Thoracic aorta (tissue), 2 donors: ENCODE results near the gene AKR1E2. TPM values are rescaled to one million over a fixed set of nuclear protein-coding genes. Genes with fewer than 3 reads are reported as not detected.
"Not testable (repeated sequence)": the region's sequence is repeated elsewhere in the genome, so short reads cannot be mapped to it uniquely, and the experiment has no call there.

Experiments used
- ATAC-seq: fragments of 150-250 bp; one replicate; pipeline ENCODE4 v1.8.0; 2017; ENCODE audit warnings: low read depth; ENCODE audit not compliant: insufficient number of reproducible peaks, low FRiP score
- DNase-seq: peaks from one replicate; pipeline ENCODE4 v3.0.0-alpha.2; 2020; ENCODE audit warnings: low spot score
- H3K27ac ChIP-seq, 2 donors: fragments of 200-600 bp; sonication (generic); 1 replicate in 1 of 2; 2 replicates in 1 of 2; pipeline ENCODE4 v1.5.1; 2016; ENCODE audit warnings: mild to moderate bottlenecking in 2 of 2, moderate library complexity in 2 of 2
- H3K27me3 ChIP-seq: fragments of 200-600 bp; sonication (generic); replicated peaks from 2 replicates; pipeline ENCODE4 v1.6.0; 2016; ENCODE audit warnings: mild to moderate bottlenecking; ENCODE audit not compliant: insufficient read depth
- H3K36me3 ChIP-seq: fragments of 200-600 bp; sonication (generic); one replicate; pipeline ENCODE4 v1.5.1; 2016
- H3K4me1 ChIP-seq, 2 donors: fragments of 200-600 bp; sonication (generic); 1 replicate in 1 of 2; 2 replicates in 1 of 2; pipeline versions ENCODE4 v1.5.1 to v1.6.0; 2016; ENCODE audit warnings: low read depth in 2 of 2, mild to moderate bottlenecking in 1 of 2; ENCODE audit not compliant: control insufficient read depth in 1 of 2
- H3K4me3 ChIP-seq: fragments of 200-600 bp; sonication (generic); 2 replicates; pipeline ENCODE4 v1.5.1; 2016; ENCODE audit warnings: mild to moderate bottlenecking
- H3K9me3 ChIP-seq: fragments of 200-600 bp; sonication (generic); 2 replicates; pipeline ENCODE4 v1.5.1; 2016
- total RNA-seq, 2 donors: library from RNA; depleted of rRNA; stranded (reverse); fragments of >200 nt; gene quantifications; one replicate each; pipeline versions ENCODE4 v1.1.0 to v1.2.3, GENCODE V29; 2016
- TF ChIP-seq, protein P1 (sequence below): fragments of 200-600 bp; sonication (generic); IDR thresholded peaks from one replicate; pipeline ENCODE4 v1.5.1; 2019; ENCODE audit warnings: antibody characterized with exemption

Gene AKR1E2
- total RNA-seq, 2 donors from 2014 or later, result 11.1 to 17.6 TPM

DNA sequence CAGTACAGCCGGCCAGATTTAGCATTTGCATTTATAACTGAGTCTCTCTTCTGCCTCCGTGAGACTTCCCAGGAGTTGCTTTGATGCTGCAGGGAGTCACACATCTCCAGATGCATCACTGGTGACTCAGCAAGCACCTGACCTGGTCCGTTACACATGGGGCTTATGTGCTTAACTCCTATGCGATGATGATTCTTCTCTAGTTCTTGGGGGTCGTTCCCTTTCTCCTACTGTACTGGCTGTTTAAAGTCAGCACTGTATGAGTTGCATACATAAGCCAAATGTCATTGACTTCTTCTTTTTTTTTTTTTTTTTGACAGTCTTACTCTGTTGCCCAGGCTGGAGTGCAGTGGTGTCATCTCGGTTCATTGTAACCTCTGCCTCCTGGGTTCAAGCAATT lies 13.0 kb upstream of the AKR1E2 start:
- Histone ChIP-seq H3K9me3 (no peaks in the 10 kb centered on the region), H3K36me3 (no peaks in the 10 kb centered on the region), H3K4me1 (no peaks in the 10 kb centered on the region), H3K4me3 (no peak overlapping the region), H3K27ac (no peak overlapping the region), H3K27me3 (no peaks in the 10 kb centered on the region)
- ATAC-seq (no peak), DNase-seq (no peak)
- TF ChIP-seq, protein P1, sequence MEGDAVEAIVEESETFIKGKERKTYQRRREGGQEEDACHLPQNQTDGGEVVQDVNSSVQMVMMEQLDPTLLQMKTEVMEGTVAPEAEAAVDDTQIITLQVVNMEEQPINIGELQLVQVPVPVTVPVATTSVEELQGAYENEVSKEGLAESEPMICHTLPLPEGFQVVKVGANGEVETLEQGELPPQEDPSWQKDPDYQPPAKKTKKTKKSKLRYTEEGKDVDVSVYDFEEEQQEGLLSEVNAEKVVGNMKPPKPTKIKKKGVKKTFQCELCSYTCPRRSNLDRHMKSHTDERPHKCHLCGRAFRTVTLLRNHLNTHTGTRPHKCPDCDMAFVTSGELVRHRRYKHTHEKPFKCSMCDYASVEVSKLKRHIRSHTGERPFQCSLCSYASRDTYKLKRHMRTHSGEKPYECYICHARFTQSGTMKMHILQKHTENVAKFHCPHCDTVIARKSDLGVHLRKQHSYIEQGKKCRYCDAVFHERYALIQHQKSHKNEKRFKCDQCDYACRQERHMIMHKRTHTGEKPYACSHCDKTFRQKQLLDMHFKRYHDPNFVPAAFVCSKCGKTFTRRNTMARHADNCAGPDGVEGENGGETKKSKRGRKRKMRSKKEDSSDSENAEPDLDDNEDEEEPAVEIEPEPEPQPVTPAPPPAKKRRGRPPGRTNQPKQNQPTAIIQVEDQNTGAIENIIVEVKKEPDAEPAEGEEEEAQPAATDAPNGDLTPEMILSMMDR, result no peak

GRCh38 chr10:4813496-4813895 lies 12.5 kb upstream of the AKR1E2 start:
- Histone ChIP-seq H3K4me3 (no peak overlapping the region), H3K27ac (no peak overlapping the region), H3K36me3 (no peaks in the 10 kb centered on the region), H3K9me3 (no peaks in the 10 kb centered on the region), H3K27me3 (no peaks in the 10 kb centered on the region), H3K4me1 (no peaks in the 10 kb centered on the region)
- TF ChIP-seq, protein P1, result no peak
- ATAC-seq, result no peak
- no peak for DNase-seq

GRCh38 chr10:4815646-4816180 lies 10.3 kb upstream of the AKR1E2 start:
- H3K36me3 ChIP-seq, DNase-seq, H3K27me3 ChIP-seq, H3K4me1 ChIP-seq, H3K27ac ChIP-seq, H3K9me3 ChIP-seq, ATAC-seq, H3K4me3 ChIP-seq: not testable (repeated sequence)
- TF ChIP-seq, protein P1, result peak; percentile 71

DNA sequence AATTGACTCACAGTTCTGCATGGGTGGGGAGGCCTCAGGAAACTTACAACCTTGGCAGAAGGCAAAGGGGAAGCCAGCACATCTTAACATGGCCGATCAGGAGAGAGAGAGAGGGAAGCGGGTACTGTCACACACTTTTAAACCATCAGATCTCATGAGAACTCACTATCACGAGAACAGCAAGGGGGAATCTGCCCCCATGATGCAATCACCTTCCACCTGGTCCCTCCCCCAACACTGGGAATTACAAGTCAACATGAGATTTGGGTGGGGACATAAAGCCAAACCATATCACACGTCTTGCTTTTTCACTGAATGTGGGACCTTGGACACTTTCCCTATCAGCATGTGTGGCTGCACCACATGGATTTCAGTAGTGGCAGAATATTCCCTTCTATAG lies 9.0 kb upstream of the AKR1E2 start:
- Histone ChIP-seq H3K36me3 (no peaks in the 10 kb centered on the region), H3K27ac (no peak overlapping the region), H3K27me3 (no peaks in the 10 kb centered on the region), H3K4me1 (peaks cover 0 to 20% of the 10 kb centered on the region in 2 donors), H3K9me3 (no peaks in the 10 kb centered on the region), H3K4me3 (no peak overlapping the region)
- TF ChIP-seq, protein P1, result no peak
- ATAC-seq (no peak), DNase-seq (no peak)

GRCh38 chr10:4819067-4819466 lies 6.9 kb upstream of the AKR1E2 start:
- Histone ChIP-seq H3K9me3 (no peaks in the 10 kb centered on the region), H3K36me3 (no peaks in the 10 kb centered on the region), H3K4me3 (no peak overlapping the region), H3K27ac (no peak overlapping the region), H3K27me3 (no peaks in the 10 kb centered on the region), H3K4me1 (peaks cover 0 to 21% of the 10 kb centered on the region in 2 donors)
- ATAC-seq (no peak), DNase-seq (no peak)
- TF ChIP-seq, protein P1, result no peak
